Right cardiac atrium (tissue), 5 donors: Measurements from ENCODE around the gene PPP2R3A. TPM values are rescaled to one million over a fixed set of nuclear protein-coding genes. Genes with fewer than 3 reads are reported as not detected.
"Not testable (repeated sequence)": the region's sequence is repeated elsewhere in the genome, so short reads cannot be mapped to it uniquely, and the experiment has no call there.

Experiments used
- ATAC-seq, 2 donors: fragments of 200-7000 bp; cut with Tn5 transposase; one replicate each; pipeline versions ENCODE4 v1.8.0 to v1.9.1; 2020; ENCODE audit warnings: moderate library complexity in 2 of 2, mild to moderate bottlenecking in 1 of 2
- DNase-seq, 3 donors: peaks; one replicate each; pipeline ENCODE4 v3.0.0-alpha.2; 2020
- H3K27ac ChIP-seq: one replicate; pipeline ENCODE4 v1.5.1; 2013; ENCODE audit warnings: mild to moderate bottlenecking, low read length, control low read depth, moderate library complexity
- H3K27me3 ChIP-seq: one replicate; pipeline ENCODE4 v1.6.1; 2013; ENCODE audit not compliant: control insufficient read depth, insufficient read depth
- H3K4me1 ChIP-seq: one replicate; pipeline ENCODE4 v1.6.1; 2013; ENCODE audit warnings: low read length; ENCODE audit not compliant: control insufficient read depth, insufficient read depth
- H3K4me3 ChIP-seq: one replicate; pipeline ENCODE4 v1.5.1; 2013; ENCODE audit warnings: low read length, control low read depth
- H3K9me3 ChIP-seq: one replicate; pipeline ENCODE4 v1.6.1; 2013; ENCODE audit warnings: low read length; ENCODE audit not compliant: control insufficient read depth
- WGBS: extraction: QIAGEN DNeasy Blood & Tissue Kit; methylation state at CpG from one replicate; pipeline ENCODE4 v1.1.7; 2013; 5-methylcytosine and 5-hydroxymethylcytosine counted together
- intact Hi-C, 4 donors: fragments of 100-400 bp; cut with DNase I; formaldehyde crosslinking; loops; one replicate each; pipeline versions ENCODE4 v1.11.0 to v1.14.0; 2022 to 2023
- polyA plus RNA-seq: library from polyadenylated mRNA; stranded (reverse); fragments of 200-250 nt; gene quantifications from one replicate; pipeline ENCODE4 v1.2.3, GENCODE V29; 2013
- total RNA-seq, 4 donors: library from RNA; stranded (reverse); fragmentation: NEBNext Ultra II Directional; extraction: Animal tissue kit (Norgen Biotek cat#: 25700); gene quantifications; one replicate each; pipeline ENCODE4 v1.2.1, GENCODE V29; 2021
- donor health status: healthy with polysubstance abuse.
- donor health status: DM: no; HTN: yes; CAD: no.
- donor health status: DM: no; HTN: no; CAD: no.
- donor health status: DM: no; HTN: yes; CAD: no; lungs with severe emphysema.
- donor health status: DM: yes; HTN: yes; CAD: no.

Gene PPP2R3A
- total and polyA plus RNA-seq, 5 donors, result 26.4 to 89.6 (median 63.4) TPM

DNA sequence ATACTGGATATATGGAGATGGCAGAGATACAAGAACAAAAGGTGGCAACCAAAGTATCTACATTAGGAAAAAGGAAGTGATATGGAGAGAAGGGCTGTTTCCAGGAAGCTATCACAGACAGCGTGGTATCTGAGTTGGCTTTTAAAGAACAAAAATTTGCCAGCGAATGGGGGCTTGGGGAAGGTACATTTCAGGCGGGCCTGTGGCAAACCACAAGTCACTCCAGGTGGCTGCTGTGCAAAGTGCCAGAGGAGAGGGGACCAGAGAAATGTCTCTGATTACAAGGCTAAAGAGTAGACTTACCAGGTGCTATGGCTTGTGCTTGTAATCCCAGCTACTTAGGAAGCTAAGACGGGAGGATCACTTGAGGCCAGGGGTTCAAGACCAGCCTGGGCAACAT lies 139.5 kb downstream of the PPP2R3A start:
- WGBS, result 85% methylated on average over 4 of the region's 4 CpGs
- no peak overlapping the region for H3K4me3 ChIP-seq
- intact Hi-C loops, result no loop called here
- H3K27ac ChIP-seq, result no peak overlapping the region
- H3K4me1 ChIP-seq, result no peaks in the 10 kb centered on the region
- no peak for ATAC-seq
- H3K9me3 ChIP-seq, result no peaks in the 10 kb centered on the region
- H3K27me3 ChIP-seq, result no peaks in the 10 kb centered on the region
- DNase-seq, result no peak

DNA sequence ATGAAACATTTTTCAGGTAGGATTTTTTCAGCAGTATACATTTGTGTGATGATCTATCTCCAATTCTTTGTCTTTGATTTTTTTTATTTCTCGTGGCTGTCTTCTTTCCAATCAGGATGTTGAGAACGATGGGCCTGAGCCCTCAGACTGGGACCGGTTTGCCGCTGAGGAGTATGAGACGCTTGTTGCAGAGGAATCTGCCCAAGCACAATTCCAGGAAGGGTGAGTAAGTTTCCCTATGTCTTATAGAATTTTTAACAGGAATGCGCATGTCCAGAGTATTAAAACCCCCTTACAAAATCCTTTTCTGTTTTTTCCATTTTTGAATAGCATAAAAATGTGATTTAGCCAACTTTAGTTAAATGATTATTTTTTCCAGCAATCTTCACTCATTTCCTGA lies 140.6 kb downstream of the PPP2R3A start:
- Histone ChIP-seq H3K27ac (no peak overlapping the region), H3K4me1 (no peaks in the 10 kb centered on the region), H3K9me3 (no peaks in the 10 kb centered on the region), H3K4me3 (no peak overlapping the region), H3K27me3 (no peaks in the 10 kb centered on the region)
- 77% methylated on average over 6 of the region's 6 CpGs for WGBS
- intact Hi-C loops, result no loop called here
- DNase-seq (no peak), ATAC-seq (no peak)

DNA sequence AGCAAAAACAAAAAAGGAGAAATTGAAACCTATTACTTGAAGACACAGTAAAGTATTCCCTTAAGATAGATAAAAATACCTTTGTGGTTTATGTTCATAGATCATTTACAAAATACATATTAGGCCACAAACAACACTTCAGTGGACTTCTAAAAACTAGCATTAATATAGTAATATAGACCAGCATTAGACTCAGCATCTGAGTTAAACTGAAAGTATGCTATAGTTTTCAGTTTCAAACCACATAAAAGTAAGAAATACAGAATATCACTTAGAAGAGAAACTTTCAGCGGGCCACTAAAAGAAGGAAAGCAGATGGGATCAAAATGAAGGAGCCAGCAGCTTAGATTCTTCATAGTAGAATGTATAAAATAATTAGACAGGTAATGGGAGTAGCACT lies 144.0 kb downstream of the PPP2R3A start:
- no peak for ATAC-seq
- Histone ChIP-seq H3K27ac (no peak overlapping the region), H3K9me3 (no peaks in the 10 kb centered on the region), H3K4me3 (no peak overlapping the region), H3K27me3 (no peaks in the 10 kb centered on the region), H3K4me1 (no peaks in the 10 kb centered on the region)
- intact Hi-C loops, result no loop called here
- DNase-seq, result no peak
- 98% methylated on average over 1 of the region's 1 CpG for WGBS

- Histone ChIP-seq H3K27ac (no peak overlapping the region), H3K4me1 (no peaks in the 10 kb centered on the region), H3K4me3 (no peak overlapping the region), H3K9me3 (no peaks in the 10 kb centered on the region), H3K27me3 (no peaks in the 10 kb centered on the region)
- intact Hi-C loops, result no loop called here
- DNase-seq (no peak), ATAC-seq (no peak)
- WGBS, result 85% methylated on average over 2 of the region's 2 CpGs
Measured at GRCh38 chr3:136110481-136110880, 145.0 kb downstream of the PPP2R3A start.

DNA sequence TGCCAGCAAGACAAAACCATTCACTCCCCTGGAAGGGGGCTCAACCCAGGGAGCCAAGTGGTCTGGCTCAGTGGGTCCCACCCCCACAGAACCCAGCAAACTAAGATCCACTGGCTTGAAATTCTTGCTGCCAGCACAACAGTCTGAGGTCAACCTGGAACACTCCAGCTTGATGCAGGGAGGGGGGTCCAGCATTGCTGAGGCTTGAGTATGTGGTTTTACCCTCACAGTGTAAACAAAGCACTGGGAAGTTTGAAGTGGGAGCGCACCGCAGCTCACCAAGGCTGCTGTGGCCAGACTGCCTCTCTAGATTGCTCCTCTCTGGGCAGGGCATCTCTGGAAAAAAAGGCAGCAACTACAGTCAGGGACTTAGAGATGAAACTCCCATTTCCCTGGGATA lies 148.9 kb downstream of the PPP2R3A start:
- intact Hi-C loops, result no loop called here
- ATAC-seq, result no peak
- WGBS, result 98% methylated on average over 2 of the region's 2 CpGs
- Histone ChIP-seq H3K27ac (no peak overlapping the region), H3K27me3 (no peaks in the 10 kb centered on the region), H3K4me1 (no peaks in the 10 kb centered on the region), H3K9me3 (no peaks in the 10 kb centered on the region), H3K4me3 (no peak overlapping the region)
- DNase-seq, result no peak

- H3K9me3 ChIP-seq, intact Hi-C loops, H3K4me3 ChIP-seq, H3K27me3 ChIP-seq, DNase-seq, ATAC-seq, H3K4me1 ChIP-seq, H3K27ac ChIP-seq: not testable (repeated sequence)
- WGBS, result 98% methylated on average over 1 of the region's 1 CpG
Measured at GRCh38 chr3:136119332-136119731, 153.8 kb downstream of the PPP2R3A start.

DNA sequence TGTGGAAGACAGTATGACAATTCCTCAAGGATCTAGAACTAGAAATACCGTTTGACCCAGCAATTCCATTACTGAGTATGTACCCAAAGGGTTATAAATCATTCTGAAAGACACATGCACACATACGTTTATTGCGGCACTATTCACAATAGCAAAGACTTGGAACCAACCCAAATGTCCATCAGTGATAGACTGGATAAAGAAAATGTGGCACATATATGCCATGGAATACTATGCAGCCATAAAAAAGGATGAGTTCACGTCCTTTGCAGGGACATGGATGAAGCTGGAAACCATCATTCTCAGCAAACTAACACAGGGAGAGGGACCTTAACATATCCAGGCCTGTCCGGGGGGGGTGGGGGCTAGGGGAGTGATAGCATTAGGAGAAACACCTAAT lies 154.3 kb downstream of the PPP2R3A start:
- ATAC-seq, H3K4me3 ChIP-seq, DNase-seq, H3K9me3 ChIP-seq, H3K27ac ChIP-seq, intact Hi-C loops, H3K27me3 ChIP-seq, H3K4me1 ChIP-seq: not testable (repeated sequence)
- 95% methylated on average over 5 of the region's 5 CpGs for WGBS

DNA sequence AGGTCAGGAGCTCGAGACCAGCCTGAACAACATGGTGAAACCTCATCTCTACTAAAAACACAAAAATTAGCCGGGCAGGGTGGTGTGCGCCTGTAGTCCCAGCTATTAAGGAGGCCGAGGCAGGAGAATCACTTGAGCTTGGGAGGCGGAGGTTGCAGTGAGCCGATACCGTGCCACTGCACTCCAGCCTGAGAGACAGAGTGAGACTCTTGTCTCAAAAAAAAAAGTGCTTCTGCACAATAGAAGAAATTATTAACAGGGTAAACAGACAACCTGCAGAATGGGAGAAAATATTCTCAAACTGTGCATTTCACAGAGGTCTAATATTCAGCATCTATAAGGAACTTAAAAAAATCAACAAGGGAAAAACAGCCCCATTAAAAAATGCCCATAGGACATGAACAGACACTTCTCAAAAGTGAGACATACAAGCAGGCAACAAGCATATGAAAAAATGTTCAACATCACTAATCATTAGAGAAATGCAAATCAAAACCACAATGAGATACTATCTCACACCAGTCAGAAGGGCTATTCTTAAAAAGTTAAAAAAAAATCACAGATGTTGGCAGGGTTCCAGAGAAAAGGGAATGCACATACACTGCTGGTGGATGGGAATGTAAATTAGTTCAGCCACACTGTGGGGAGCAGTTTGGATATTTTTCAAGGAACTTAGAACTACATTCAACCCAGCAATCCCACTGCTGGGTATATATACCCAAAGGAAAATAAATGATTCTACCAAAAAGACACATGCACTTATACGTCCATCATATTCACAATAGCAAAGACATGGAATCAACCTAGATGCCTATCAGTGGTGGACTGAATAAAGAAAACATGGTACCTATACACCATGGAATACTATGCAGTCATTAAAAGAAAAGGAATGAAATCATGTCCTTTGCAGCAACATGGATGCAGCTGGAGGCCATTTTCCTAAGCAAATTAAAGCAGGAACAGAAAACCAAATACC lies 155.1 kb downstream of the PPP2R3A start:
- ATAC-seq (no peak), DNase-seq (no peak)
- intact Hi-C loops, result no loop called here
- H3K4me3 ChIP-seq, result no peak overlapping the region
- H3K9me3 ChIP-seq, result no peaks in the 10 kb centered on the region
- no peaks in the 10 kb centered on the region for H3K4me1 ChIP-seq
- H3K27me3 ChIP-seq, result no peaks in the 10 kb centered on the region
- WGBS, result 95% methylated on average over 8 of the region's 8 CpGs
- H3K27ac ChIP-seq, result no peak overlapping the region

DNA sequence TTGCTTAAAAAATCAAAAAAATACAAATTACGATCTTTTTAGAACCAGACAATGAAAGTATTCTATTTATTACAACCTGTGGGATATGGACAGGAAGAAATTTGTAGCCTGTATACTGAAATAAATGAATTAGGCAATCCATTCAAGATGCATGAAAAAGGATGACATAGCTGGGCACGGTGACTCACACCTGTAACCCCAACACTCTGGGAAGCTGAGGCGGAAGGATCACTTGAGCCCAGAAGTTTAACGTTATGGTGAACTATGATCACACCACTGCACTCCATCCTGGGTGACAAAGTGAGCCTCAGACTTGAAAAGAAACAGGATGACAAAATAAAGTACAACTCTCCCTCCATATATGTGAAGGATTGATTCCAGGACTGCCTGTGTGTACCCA lies 156.5 kb downstream of the PPP2R3A start:
- no peak for DNase-seq
- Histone ChIP-seq H3K27me3 (no peaks in the 10 kb centered on the region), H3K4me1 (no peaks in the 10 kb centered on the region), H3K27ac (no peak overlapping the region), H3K4me3 (no peak overlapping the region), H3K9me3 (no peaks in the 10 kb centered on the region)
- intact Hi-C loops, result no loop called here
- no peak for ATAC-seq
- 90% methylated on average over 4 of the region's 4 CpGs for WGBS

DNA sequence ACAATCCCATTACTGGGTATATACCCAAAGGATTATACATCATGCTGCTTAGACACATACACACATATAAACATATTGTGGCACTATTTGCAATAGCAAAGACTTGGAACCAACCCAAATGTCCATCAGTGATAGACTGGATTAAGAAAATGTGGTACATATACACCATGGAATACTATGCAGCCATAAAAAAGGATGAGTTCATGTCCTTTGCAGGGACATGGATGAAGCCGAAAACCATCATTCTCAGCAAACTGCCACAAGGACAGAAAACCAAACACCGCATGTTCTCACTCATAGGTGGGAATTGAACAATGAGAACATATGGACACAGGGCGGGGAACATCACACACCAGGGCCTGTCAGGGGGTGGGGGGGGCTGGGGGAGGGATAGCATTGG lies 166.1 kb downstream of the PPP2R3A start:
- not testable (repeated sequence) for H3K27me3 ChIP-seq, H3K9me3 ChIP-seq, ATAC-seq, H3K4me1 ChIP-seq, DNase-seq, H3K4me3 ChIP-seq, H3K27ac ChIP-seq
- intact Hi-C loops, result loop anchor here in 1 of 4 donors (10.0 kb wide), 1 partner anchor 63 kb away; the partner anchor contains the start of gene MSL2
- WGBS, result 98% methylated on average over 3 of the region's 3 CpGs

- Histone ChIP-seq H3K9me3 (no peaks in the 10 kb centered on the region), H3K27ac (no peak overlapping the region), H3K27me3 (no peaks in the 10 kb centered on the region), H3K4me1 (no peaks in the 10 kb centered on the region), H3K4me3 (no peak overlapping the region)
- intact Hi-C loops, result loop anchor here in 1 of 4 donors (10.0 kb wide), 1 partner anchor 61 kb away; the partner anchor contains the start of gene MSL2
- DNase-seq, result no peak
- WGBS, result 92% methylated on average over 1 of the region's 1 CpG
- no peak for ATAC-seq
Measured at GRCh38 chr3:136134091-136134490, 168.6 kb downstream of the PPP2R3A start.
